Activated CD4-positive, alpha-beta T cell treated with anti-CD3 and anti-CD28 coated beads for 48 hours (primary cell): ENCODE measurements around the gene TMEM53.

Experiments
- DNase-seq: peaks from one replicate; pipeline ENCODE4 v3.0.0-alpha.2; 2020

The TMEM53 gene

DNA sequence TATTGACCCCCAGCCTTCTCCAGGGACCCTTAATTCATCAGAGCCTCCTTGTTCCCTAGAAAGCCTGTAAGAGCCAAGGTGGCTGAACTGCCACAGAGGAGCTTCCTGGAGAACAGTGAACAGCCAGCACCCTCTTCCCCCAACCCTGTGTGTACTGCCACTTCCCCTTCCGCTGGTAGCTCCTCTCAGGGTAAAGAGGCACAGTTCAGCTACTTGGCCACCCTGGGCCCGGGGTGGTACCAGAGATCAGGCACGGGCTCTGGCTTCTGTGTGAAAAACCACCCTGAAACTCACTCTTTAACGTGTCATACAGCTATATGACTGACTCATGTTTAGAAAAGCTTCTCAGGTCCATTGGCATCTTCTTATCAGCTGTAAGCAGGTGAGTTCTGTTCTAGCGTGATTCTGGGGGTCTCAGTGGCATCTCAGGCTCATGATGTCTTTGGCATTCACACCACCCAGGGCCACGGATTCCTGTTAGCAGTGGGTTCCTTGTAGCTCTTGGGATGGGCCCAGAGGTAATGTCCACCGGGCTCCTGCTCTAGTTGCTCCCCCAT is 22.6 kb upstream of the TMEM53 start:
- DNase-seq = peak; percentile 60

DNA sequence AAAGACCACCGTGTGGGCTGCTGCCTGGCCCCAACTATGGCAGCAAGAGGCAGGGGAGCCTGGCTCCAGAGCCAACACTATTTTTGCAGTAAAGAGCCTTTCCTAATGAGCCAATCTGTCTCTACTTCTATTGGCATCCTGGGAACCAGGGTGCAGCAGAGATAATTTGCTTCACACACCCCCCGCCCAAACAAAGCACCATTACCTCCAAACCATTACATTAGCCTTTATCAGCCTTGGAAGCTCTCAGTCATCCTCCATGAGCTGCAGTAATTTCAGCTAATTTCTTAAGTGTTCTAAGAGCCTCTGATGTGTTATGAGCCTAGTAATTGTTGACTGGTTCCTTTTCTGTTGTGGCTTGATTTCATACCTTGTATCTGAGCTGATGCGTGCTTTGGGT is 21.8 kb upstream of the TMEM53 start:
- no peak for DNase-seq

DNA sequence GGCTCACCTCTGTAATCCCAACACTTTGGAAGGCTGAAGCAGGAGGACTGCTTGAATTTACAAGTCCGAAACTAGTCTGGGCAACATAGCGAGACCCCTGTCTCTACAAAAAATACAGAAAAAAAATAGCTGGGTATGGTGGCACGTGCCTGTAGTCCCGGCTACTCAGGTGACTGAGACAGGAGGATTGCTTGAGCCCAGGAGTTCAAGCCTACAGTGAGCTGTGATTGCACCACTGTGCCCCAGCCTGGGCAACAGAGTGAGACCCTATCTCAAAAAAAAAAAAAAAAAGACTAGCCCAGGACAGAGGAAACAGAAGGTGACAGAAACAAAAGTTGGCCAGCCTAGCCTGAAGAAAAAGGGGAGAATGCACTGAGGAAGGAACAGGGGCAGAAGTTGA is 21.4 kb upstream of the TMEM53 start:
- no peak for DNase-seq

DNA sequence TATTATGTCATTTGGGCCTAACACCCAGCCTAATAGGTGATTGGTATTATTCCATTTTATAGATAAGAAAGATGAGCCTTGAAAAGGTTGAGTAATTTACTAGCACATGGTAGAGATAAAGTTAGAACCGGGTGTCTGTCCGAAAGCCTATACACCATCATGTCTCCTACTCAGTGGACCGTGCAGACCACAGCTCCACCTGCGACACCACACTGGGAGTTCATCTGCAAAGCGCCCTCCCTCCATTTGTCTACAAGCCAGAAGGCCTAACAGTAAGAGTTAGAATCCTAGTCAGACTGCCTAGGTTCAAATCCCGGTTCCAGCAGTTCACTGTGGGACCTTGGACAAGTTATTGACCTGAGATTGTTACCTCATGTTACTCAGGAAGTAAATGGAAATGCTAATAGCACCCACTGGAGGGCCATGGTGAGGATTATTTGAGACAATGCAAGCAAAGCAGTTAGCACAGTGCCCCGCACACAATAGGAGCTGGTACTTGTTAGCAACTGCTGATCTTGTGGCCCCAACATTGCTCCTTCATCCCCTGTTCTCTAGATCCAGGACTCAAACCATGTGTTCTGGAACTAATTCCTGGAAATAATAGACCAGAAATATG is 20.7 kb upstream of the TMEM53 start:
- no peak for DNase-seq

DNA sequence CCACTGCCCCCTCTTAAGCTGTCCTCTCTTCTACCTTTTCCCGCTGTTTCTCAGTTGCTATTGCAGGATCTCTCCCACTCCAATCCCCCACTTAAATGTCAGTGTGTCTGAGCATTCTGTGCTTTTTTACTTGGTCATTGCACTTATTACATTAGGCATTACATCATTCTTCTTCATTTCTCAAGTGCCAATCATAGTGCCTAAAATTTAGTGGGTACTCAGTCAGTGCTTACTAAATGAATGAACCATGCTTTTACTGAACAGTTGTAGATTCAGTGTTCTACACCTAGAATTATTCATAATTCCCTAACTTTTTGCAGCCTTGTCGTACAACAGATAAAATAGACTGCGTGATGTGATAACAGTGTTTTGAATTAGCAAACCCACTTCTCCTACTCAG is 19.6 kb upstream of the TMEM53 start:
- no peak for DNase-seq

DNA sequence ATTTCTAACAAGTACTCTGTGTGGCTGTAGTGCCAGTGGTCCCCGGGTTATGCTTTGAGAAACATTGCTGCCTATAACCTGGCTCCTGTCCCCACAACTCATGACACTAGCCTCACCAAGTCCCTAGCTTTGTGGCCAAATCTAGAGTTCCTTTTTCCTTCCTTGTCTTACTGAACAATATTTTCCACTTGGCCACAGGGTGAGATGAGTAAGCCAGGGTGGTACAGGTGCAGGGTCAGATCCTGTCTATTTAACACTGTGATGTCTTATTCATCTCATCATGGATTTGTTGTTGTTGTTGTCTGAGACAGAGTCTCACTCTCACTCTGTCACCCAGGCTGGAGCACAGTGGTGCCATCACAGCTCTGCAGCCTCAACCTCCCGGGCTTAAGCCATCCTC is 18.9 kb upstream of the TMEM53 start:
- peak; percentile 17 for DNase-seq

DNA sequence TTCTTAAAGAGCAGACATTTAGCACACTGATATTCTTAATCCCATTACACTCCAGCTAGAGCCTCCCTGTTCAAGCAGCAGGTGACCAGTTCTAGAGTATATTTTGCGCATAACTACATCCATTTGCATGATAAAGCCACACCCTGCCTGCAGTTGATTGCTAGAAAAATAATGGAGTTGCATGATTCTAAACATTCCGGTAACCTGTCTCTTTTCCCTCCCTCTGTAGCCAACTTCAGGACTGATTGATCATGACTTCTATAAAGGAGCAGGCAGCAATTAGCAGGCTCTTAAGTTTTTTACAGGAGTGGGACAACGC is 15.1 kb upstream of the TMEM53 start:
- DNase-seq = no peak

DNA sequence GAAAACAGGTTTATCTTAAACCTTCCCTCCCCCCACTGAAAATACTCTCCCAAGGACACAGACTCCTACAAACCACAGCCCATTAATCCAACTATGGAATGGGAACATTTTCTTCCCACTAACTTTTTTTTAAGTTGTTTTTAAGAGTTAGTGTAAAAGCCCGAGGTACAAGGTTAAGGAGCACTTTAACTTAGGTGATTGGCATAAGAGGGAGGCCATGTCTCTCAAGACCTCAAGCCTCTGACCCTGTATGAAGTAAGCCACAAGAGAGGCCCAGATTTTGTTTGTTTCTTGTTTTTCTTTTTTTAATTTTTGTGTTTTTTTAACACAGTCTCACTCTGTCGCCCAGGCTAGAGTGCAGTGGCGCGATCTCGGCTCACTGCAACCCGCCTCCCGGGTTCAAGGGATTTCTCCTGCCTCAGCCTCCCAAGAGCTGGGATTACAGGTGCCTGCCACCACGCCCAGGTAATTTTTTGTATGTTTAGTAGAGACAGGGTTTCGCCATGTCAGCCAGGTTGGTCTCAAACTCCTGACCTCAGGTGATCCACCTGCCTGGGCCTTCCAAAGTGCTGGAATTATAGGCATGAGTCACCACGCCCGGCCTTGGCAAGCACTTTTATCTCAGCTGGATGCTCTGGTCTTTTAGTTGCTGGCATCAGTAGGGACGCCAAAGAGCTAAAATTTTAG is 14.6 kb upstream of the TMEM53 start:
- no peak for DNase-seq

DNA sequence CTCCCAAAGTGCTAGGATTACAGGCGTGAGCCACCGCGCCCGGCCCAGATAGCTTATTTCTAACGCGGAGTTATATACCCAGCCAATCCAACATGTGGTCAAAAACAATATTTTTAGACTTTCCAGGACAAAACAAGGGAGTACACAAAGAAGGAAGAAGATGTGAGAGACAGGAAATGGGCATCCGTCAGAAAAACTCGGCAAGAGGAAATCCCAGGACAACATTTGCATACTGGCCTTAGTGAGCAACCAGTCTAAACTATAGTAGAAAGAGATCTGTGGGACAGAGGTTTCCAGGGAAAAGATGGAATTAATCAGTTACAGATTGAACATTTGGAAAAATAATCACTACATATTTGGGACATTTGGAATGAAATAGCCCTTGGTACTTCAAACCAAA is 11.6 kb upstream of the TMEM53 start:
- DNase-seq = no peak

DNA sequence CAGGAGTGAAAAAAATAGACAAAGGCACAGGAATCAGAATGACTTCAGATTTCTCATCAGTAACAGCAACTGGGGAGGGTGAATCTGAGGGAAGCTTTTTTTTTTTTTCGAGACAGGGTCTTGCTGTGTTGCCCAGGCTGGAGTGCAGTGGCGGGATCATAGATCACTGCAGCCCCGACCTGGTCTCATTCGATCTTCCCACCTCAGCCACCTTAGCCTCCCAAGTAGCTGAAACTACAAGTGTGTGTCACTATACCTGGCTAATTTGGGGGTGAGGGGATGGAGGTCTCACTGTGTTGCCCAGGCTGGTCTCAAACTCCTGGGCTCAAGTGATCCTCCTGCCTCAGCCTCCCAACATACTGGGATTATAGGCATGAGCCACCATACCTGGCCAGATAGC is 10.9 kb upstream of the TMEM53 start:
- DNase-seq = no peak

DNA sequence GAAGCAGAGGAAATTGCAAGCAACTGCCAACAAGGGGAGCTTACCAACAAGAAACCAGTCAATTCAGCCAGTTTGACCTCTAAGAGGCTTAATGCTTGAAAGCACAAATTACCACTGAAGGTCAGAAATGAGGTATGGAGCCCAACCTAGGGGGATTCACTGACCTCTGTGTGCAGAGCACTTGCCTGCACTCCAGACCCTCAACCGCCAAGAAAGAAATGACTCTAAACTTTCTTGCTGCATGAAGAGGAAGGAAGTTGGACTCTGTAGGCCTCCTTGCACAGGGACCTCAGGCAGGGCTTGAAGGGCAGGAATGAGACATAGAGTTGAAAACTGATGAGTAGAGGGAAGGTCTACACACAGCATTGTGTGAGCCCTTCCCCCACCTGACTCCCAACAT is 10.2 kb upstream of the TMEM53 start:
- no peak for DNase-seq

DNA sequence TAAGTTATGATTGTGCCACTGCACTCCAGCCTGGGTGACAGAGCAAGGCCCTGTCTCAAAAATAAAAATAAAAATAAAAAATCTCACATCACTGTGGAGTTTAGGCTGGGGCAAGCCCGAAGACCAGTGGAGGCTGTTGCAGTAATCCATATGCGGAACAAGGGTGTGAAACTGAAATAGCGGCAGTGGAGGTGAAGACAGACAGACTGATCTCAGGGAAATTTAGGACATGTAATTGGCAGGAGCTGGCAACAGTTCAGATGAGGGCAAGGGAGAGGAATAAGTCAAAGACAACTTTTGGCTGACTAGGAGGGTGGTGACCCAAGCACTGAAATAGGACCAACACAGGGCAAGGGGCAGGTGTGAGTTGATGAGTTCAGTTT is 8.6 kb upstream of the TMEM53 start:
- no peak for DNase-seq

DNA sequence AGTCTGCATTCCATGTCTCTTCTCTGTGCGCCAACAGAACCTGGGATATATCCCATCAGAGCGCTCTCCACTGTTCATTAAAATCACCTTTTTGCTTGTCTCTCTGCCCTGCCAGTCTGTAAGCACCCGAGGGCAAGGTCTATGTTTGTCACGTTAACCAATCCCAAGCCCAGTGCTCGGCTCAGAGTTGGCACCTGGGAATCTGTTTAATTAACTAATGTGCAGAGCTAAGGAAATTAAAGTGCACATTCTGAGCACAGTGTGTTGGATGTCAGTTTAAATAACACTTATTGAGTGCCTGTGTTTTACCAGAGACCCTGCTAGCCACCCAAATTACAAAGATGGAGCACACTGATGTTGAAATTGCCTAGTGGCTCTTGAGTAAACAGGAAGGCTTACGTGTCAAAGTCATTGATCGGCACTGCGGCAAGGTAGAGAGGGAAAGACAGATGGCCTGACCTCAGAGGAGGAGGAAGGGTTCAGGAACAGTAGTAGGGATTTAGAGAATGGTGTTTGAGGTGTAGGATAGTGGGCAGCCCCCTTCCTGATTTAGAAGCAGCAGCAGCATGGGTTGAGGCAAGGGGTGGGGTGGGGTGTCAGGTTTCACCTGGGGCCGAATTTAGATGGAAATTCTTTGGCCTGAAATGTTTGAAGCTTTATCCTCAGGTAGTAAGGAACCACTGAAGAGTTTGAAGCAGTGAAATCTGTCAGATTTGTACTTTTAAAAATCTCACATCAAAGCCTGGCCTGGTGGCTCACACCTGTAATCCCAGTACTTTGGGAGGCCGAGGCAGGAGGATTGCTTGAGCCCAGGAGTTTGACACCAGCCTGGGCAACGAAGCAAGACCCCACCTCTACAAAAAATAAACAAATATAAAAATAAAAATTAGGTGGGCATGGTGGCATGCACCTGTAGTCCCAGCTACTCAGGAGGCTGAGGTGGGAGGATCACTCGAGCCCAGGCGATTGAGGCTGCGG is 7.9 kb upstream of the TMEM53 start:
- DNase-seq = no peak

DNA sequence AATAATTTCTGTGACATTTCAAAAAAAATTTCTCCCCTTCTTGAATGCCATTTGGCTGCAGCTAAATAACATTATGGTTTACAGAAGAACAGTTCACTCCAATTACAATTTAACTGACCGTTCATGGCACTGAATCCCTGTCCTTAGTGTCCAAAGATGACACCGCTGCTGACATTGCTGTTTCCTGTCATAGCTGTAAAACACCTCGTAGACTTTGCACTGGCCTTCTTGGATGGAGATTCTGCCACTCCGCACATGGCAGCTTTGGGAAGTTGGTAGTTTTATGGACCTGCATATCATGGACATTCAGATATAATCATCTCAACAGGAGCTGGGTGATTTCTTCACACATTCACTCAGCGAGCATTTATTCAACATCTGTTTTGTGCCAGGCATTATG is 5.2 kb upstream of the TMEM53 start:
- no peak for DNase-seq

DNA sequence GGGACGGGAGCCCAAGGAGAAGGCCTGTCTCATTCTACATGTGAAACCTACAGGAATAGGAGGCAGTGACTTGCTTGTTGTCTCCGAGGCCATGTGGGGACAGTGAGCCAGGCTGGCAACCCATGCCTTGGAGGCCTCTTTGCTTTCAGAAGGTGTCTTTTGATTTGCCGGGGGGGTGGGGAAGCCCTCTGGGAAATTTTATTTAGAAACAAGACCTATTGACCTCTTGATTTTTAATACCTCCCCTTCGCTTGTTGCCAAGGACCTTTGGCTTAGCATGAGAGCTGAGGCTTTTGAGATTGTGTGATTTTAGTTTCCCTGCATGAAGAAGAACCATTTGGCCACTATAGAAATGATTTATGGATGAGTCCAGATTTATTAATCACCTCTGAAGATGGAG is 4.3 kb upstream of the TMEM53 start:
- no peak for DNase-seq

DNA sequence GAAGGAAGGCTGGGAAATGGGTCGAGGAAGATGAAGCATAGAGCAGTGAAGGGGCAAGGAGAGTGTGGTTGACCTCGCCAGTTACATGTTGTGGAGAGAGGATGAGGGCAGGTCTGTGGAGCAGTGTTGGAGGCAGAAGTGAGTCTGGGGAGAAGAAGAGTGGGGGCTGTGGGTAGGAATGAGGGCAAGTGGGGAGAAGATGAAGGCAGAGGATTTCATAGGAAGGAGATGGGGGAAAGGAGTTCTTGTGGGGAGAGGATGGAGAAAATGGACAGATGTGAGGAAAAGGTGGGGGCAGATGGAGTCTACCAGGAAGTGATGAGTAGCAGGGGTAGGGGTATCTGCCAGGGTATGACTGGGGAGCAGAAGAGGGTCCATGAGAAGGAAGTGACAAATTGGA is 3.8 kb upstream of the TMEM53 start:
- DNase-seq = no peak

DNA sequence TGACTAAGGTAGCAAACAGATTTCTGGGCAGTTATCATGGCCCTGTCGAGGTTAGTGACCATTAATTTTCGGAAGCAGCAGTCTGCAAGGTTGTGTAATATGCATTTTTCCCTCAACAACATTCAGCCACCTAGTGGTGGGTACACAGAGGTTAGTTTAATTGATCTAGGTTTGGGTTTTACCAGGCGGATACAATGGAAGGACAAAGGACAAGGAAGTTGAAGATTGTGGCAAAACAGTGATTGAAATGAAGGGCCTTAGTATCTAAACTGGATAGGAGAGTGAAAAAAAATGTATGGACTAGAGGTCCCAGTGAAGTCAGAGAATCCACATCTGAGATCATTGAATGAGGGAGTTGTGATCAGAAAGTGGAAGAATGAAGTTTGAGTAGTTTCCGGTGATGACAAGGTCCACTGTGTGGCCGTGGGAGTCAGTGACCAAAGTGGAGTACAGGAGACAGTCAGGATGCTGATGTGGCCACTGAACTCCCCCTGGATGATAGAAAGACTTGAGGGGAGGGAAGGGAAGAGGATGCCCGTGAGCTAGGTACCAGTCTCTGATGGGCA is 3.0 kb upstream of the TMEM53 start:
- no peak for DNase-seq

DNA sequence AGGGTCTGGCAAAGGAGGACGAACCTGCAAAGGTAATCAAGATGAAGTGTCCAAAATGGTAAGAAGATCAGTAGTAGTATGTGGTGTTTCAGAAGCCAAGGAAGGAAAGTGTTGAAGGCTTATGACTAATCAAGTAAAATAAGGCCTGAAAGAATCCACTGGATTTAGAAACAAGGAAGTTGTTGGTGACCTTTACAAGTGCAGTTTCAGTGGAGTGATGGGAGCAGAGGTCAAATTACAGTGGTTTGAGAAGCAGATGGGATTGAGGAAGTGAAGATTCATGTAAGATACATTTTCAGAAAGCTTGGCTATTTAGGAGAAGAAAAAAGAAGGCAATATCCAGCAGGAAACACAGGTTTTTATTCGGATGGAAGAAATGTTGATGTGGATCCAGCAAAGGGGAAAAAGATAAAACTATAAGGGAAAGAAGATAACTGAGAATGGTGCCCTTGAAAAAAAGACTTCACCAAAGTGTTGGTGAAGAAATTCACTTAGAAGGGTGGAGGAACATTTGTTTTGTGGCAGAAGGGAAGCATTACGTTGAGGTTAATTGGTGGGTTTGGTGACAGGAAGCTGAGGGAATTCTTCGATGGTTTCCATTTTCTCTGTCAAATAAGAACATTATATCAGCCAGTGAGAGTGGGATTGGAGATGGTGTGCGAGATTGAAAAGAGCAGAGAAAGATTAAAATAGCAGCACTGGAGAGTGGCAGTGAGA is 2.4 kb upstream of the TMEM53 start:
- no peak for DNase-seq

DNA sequence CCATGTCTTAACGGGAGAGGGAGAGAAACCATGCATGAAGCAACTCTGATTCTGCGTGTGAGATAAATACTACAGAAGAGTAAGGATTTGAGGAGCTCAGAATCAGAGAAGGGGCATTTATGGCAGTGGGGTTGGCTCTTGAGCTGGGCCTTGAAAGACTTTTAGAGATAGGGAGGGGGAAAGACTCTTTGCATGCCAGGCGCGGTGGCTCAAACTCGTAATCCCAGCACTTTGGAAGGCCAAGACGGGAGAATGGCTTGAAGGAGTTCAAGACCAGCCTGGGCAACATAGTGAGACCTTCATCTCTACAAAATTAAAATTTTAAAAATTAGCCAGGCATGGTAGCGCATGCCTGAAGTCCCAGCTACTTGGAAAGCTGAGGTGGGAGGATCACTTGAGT is 905 bp upstream of the TMEM53 start:
- DNase-seq = no peak

DNA sequence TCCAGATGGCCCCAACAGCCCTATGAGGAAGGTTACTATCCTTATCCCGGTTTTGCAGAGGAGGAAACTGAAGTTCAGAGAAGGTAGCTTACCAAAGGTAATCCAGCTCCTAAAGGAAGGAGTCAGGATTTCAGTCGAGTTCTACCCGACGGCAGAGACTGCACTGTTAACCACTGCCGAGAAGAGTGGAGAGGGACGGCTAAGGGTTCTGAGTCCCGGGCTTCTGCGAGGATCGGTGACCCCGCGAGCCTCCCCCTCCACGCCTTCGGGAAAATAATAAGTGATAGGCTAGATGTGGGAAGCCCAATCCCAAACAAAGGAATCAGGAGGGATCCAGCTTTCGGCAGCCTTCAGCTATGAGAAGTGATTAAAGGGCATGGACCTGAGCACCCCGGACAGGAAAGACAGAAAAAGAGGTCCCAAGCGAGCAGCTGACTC is 587 bp downstream of the TMEM53 start:
- DNase-seq = no peak

DNA sequence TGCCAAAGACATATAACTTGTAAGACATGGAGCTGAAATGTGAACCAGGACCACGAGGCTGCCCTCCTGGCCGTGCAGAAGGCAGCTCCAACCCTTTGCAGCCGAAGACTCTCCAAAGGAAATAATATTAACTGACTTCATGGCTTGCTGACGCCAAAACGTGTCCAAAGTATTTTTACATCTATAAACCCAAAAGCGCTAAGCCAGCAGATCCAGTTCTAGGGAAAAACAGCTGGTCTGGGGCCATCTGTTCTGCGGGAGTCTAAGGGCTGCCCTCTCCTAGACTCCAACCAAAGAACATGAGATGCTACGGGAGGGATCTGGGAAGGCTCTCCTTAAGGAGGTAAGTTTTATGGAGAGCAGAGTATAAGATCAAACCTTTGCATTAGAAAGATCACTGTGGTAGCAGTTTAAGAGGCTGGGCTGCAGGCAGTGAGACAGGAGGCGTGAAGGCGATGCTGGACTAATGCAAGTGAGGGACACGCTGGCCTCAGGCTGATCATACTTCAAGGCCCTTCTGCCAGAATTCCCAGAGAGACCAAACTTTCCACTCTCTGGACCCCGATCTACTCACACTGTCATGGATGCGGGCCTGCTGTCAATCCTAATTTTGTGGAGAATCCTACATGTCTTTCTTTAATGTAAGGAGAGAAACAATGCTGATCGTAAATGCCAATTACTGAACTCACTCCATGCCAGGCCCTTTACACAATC is 1.2 kb downstream of the TMEM53 start:
- no peak for DNase-seq
